ENCODE results near the gene HS3ST5.
A peak's percentile ranks its signal among the peaks of the same experiment; 100 is the strongest.

HS3ST5 gene

DNA sequence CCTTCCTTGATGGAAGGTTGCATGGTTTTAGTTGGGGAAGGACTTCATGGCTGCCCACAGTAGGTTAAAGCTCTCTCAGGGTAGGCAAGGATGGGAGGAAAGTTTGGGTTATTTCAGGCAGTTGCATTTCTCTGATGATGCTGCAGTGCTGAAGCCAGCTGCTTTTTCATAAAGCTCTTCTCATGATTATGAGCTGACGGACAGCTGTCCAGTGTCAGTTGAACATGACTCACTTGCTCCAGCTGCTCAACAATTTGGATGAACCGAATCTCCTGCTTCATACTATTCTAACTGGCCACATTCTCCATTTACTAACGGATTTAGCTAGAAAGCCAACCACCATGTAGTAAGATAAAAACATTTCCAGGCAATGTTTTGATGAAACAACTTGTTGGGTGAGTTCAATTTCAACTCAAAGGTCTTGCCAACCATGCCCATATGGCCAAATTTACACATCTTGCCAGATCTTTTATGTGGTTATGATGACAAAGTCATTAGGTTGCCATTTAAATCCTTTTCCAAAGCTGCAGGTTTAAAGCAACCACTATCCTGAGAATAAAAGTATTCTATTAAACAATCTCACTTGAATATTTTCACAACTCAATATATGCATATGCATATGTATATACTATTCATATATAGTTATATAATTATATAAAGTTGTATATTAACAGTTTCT, 125.9 kb downstream of the HS3ST5 start:
- no peak overlapping the region for H3K27ac ChIP-seq (ENCODE audit: low read depth, low read length)
- H3K4me3 ChIP-seq (ENCODE audit: low read depth in 1 of 5, low read length in 5 of 5) = no peak overlapping the region

DNA sequence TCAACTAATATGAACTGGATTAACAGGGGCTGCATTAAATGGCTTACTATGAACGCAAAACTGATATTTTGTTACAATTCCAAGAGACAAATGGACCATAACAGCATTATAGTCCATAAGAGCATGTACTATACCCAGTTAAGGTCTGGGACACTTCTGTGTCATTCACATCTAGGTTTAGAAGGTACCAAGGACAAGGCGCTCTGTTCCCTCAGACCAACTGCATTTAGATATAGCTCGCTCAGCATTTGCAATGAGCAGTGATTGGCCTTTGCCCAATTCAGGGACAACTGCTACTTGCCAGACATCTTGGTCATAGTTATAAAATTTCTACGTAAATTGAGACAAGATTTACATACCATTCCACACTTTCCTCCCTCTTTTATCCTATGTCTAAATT, 132.4 kb downstream of the HS3ST5 start:
- Histone ChIP-seq H3K27ac (ENCODE audit: low read depth, low read length) (no peak overlapping the region), H3K36me3 (ENCODE audit: control insufficient read depth in 5 of 5, insufficient read depth in 5 of 5, low read length in 5 of 5) (no peaks in the 10 kb centered on the region), H3K27me3 (ENCODE audit: control insufficient read depth in 5 of 5, insufficient read depth in 4 of 5, low read length in 5 of 5) (no peaks in the 10 kb centered on the region), H3K9me3 (ENCODE audit: control insufficient read depth in 5 of 5, low read length in 5 of 5) (peaks cover 0 to 4% (median 0%) of the 10 kb centered on the region in 5 donors), H3K9ac (ENCODE audit: low read length in 5 of 5) (no peak overlapping the region), H3K4me1 (ENCODE audit: control insufficient read depth in 5 of 5, insufficient read depth in 5 of 5, low read length in 5 of 5) (no peaks in the 10 kb centered on the region), H3K4me3 (ENCODE audit: low read depth in 1 of 5, low read length in 5 of 5) (no peak overlapping the region)

More for the DNA sequence above, 125.9 kb downstream of the HS3ST5 start:
- no peaks in the 10 kb centered on the region for H3K36me3 ChIP-seq (ENCODE audit: control insufficient read depth in 5 of 5, insufficient read depth in 5 of 5, low read length in 5 of 5)
- no peaks in the 10 kb centered on the region for H3K4me1 ChIP-seq (ENCODE audit: control insufficient read depth in 5 of 5, insufficient read depth in 5 of 5, low read length in 5 of 5)
- no peaks in the 10 kb centered on the region for H3K27me3 ChIP-seq (ENCODE audit: control insufficient read depth in 5 of 5, insufficient read depth in 4 of 5, low read length in 5 of 5)
- no peak overlapping the region for H3K9ac ChIP-seq (ENCODE audit: low read length in 5 of 5)
- H3K9me3 ChIP-seq (ENCODE audit: control insufficient read depth in 5 of 5, low read length in 5 of 5) = peaks cover 0 to 4% (median 0%) of the 10 kb centered on the region in 5 donors

DNA sequence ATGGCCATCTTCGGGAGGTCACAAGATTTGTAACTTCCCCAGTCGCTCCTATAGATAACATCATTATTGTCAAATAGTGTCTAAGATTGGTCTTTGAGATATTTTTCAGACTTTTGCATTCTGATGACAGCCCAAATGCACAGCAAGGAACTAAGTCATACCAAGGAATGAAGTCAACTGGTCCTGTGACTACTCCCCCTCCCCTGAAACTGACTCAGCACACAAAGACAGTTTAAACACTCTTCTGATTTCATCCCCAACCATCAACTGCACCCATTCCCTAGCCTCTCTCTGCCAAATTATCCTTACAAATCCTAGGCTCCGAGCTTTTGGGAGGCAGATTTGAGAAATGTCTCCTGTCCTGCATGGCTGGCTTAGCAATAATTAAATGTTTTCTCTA, 139.4 kb downstream of the HS3ST5 start:
- no peak overlapping the region for H3K27ac ChIP-seq (ENCODE audit: low read depth, low read length)
- H3K27me3 ChIP-seq (ENCODE audit: control insufficient read depth in 5 of 5, insufficient read depth in 4 of 5, low read length in 5 of 5) = no peaks in the 10 kb centered on the region
- H3K9me3 ChIP-seq (ENCODE audit: control insufficient read depth in 5 of 5, low read length in 5 of 5) = peaks cover 0 to 3% (median 0%) of the 10 kb centered on the region in 5 donors
- no peaks in the 10 kb centered on the region for H3K4me1 ChIP-seq (ENCODE audit: control insufficient read depth in 5 of 5, insufficient read depth in 5 of 5, low read length in 5 of 5)
- no peak overlapping the region for H3K9ac ChIP-seq (ENCODE audit: low read length in 5 of 5)
- no peak overlapping the region for H3K4me3 ChIP-seq (ENCODE audit: low read depth in 1 of 5, low read length in 5 of 5)
- no peaks in the 10 kb centered on the region for H3K36me3 ChIP-seq (ENCODE audit: control insufficient read depth in 5 of 5, insufficient read depth in 5 of 5, low read length in 5 of 5)

DNA sequence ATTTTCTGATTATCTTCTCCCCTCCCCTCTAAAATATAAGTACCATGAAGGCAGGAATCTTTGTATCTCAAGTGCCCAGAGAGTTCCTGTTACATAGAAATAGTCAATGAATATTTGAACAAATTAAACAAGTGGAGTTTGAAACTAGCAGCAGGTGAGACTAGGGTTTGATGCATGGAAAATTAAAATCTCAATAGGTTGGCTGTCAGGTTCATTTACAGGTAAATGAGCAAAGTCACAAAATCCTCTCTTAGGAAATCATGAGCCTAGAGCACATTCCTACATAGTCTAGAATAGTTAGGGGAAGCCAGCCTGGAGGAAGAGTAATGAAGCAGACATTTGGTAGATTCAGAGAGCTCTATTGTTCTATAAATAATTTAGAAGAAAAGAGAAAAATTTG, 140.4 kb downstream of the HS3ST5 start:
- H3K27me3 ChIP-seq (ENCODE audit: control insufficient read depth in 5 of 5, insufficient read depth in 4 of 5, low read length in 5 of 5) = no peaks in the 10 kb centered on the region
- peaks cover 0 to 3% (median 0%) of the 10 kb centered on the region in 5 donors for H3K9me3 ChIP-seq (ENCODE audit: control insufficient read depth in 5 of 5, low read length in 5 of 5)
- no peak overlapping the region for H3K4me3 ChIP-seq (ENCODE audit: low read depth in 1 of 5, low read length in 5 of 5)
- no peak overlapping the region for H3K9ac ChIP-seq (ENCODE audit: low read length in 5 of 5)
- H3K4me1 ChIP-seq (ENCODE audit: control insufficient read depth in 5 of 5, insufficient read depth in 5 of 5, low read length in 5 of 5) = no peaks in the 10 kb centered on the region
- H3K27ac ChIP-seq (ENCODE audit: low read depth, low read length) = no peak overlapping the region
- H3K36me3 ChIP-seq (ENCODE audit: control insufficient read depth in 5 of 5, insufficient read depth in 5 of 5, low read length in 5 of 5) = no peaks in the 10 kb centered on the region

GRCh38 chr6:114200891-114201290, 141.9 kb downstream of the HS3ST5 start:
- H3K4me1 ChIP-seq (ENCODE audit: control insufficient read depth in 5 of 5, insufficient read depth in 5 of 5, low read length in 5 of 5) = no peaks in the 10 kb centered on the region
- no peak overlapping the region for H3K9ac ChIP-seq (ENCODE audit: low read length in 5 of 5)
- no peak overlapping the region for H3K27ac ChIP-seq (ENCODE audit: low read depth, low read length)
- H3K4me3 ChIP-seq (ENCODE audit: low read depth in 1 of 5, low read length in 5 of 5) = no peak overlapping the region
- H3K27me3 ChIP-seq (ENCODE audit: control insufficient read depth in 5 of 5, insufficient read depth in 4 of 5, low read length in 5 of 5) = no peaks in the 10 kb centered on the region
- H3K9me3 ChIP-seq (ENCODE audit: control insufficient read depth in 5 of 5, low read length in 5 of 5) = peaks cover 0 to 3% (median 0%) of the 10 kb centered on the region in 5 donors
- no peaks in the 10 kb centered on the region for H3K36me3 ChIP-seq (ENCODE audit: control insufficient read depth in 5 of 5, insufficient read depth in 5 of 5, low read length in 5 of 5)

DNA sequence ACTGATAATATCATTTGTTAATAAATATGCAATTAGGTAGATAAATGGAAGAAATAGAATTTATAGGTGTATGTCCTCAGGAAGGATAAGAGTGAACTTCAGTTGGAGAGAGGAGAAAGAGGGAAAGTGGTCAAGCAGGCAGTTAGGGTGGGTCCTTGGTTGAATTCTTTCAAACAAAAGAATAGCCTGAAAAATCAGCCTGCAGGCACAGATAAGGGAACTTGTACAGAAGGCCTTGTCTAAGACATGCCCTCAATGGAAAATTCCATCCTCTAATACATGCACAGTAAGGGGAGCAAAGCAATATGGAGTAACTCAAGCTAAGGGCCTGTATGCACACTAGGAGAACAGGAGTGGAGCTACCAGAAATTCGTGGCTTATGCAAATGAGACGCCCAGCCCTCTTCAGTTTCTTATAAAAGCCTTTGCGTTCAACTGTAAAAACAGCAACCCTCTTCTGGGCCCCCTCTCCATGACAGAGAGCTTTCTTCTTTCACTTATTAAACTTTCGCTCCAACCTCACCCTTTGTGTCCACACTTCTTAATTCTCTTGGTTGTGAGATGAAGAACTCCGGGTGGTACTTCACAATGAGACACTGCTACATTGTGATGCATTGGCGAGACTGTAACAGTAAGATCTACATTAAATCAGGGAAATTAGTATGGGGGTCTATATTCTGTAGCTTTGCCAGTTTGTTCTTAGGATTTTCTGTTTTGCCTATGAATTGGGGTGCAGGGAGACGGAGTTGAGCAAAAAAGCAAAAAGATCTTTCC, 147.0 kb downstream of the HS3ST5 start:
- Histone ChIP-seq H3K27me3 (ENCODE audit: control insufficient read depth in 5 of 5, insufficient read depth in 4 of 5, low read length in 5 of 5) (no peaks in the 10 kb centered on the region), H3K9me3 (ENCODE audit: control insufficient read depth in 5 of 5, low read length in 5 of 5) (no peaks in the 10 kb centered on the region), H3K4me3 (ENCODE audit: low read depth in 1 of 5, low read length in 5 of 5) (no peak overlapping the region), H3K36me3 (ENCODE audit: control insufficient read depth in 5 of 5, insufficient read depth in 5 of 5, low read length in 5 of 5) (no peaks in the 10 kb centered on the region), H3K9ac (ENCODE audit: low read length in 5 of 5) (no peak overlapping the region), H3K27ac (ENCODE audit: low read depth, low read length) (no peak overlapping the region), H3K4me1 (ENCODE audit: control insufficient read depth in 5 of 5, insufficient read depth in 5 of 5, low read length in 5 of 5) (peaks cover 0 to 16% (median 11%) of the 10 kb centered on the region in 5 donors)

GRCh38 chr6:114195027-114195365, 147.8 kb downstream of the HS3ST5 start:
- H3K27me3 ChIP-seq (ENCODE audit: control insufficient read depth in 5 of 5, insufficient read depth in 4 of 5, low read length in 5 of 5) = no peaks in the 10 kb centered on the region
- H3K4me3 ChIP-seq (ENCODE audit: low read depth in 1 of 5, low read length in 5 of 5) = no peak overlapping the region
- H3K36me3 ChIP-seq (ENCODE audit: control insufficient read depth in 5 of 5, insufficient read depth in 5 of 5, low read length in 5 of 5) = no peaks in the 10 kb centered on the region
- H3K4me1 ChIP-seq (ENCODE audit: control insufficient read depth in 5 of 5, insufficient read depth in 5 of 5, low read length in 5 of 5) = peaks cover 0 to 16% (median 11%) of the 10 kb centered on the region in 5 donors
- no peak overlapping the region for H3K9ac ChIP-seq (ENCODE audit: low read length in 5 of 5)
- H3K9me3 ChIP-seq (ENCODE audit: control insufficient read depth in 5 of 5, low read length in 5 of 5) = no peaks in the 10 kb centered on the region
- no peak overlapping the region for H3K27ac ChIP-seq (ENCODE audit: low read depth, low read length)

GRCh38 chr6:114194362-114195026, 148.3 kb downstream of the HS3ST5 start:
- H3K4me1 ChIP-seq (ENCODE audit: control insufficient read depth in 5 of 5, insufficient read depth in 5 of 5, low read length in 5 of 5) = peaks cover 0 to 16% (median 11%) of the 10 kb centered on the region in 5 donors
- no peak overlapping the region for H3K27ac ChIP-seq (ENCODE audit: low read depth, low read length)
- no peak overlapping the region for H3K9ac ChIP-seq (ENCODE audit: low read length in 5 of 5)
- H3K27me3 ChIP-seq (ENCODE audit: control insufficient read depth in 5 of 5, insufficient read depth in 4 of 5, low read length in 5 of 5) = no peaks in the 10 kb centered on the region
- H3K4me3 ChIP-seq (ENCODE audit: low read depth in 1 of 5, low read length in 5 of 5) = peak overlapping the region in 1 of 5 donors; percentile 39
- no peaks in the 10 kb centered on the region for H3K36me3 ChIP-seq (ENCODE audit: control insufficient read depth in 5 of 5, insufficient read depth in 5 of 5, low read length in 5 of 5)
- H3K9me3 ChIP-seq (ENCODE audit: control insufficient read depth in 5 of 5, low read length in 5 of 5) = no peaks in the 10 kb centered on the region

DNA sequence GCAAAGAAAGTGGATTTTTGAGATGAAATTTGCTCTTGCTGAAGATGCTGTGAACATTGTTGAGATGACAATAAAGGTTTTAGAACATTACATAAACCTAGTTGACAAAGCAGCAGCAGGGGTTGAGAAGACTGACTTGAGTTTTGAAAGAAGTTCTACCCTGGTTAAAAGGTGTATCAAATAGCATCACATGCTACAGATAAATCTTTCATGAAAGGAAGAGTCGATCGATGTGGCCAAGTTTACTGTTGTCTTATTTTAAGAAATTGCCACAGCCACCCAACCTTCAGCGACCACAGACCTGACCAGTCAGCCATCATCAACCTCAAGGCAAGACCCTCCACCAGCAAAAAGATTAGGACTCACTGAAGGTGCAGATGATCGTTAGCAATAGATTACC, 155.3 kb downstream of the HS3ST5 start:
- no peak overlapping the region for H3K27ac ChIP-seq (ENCODE audit: low read depth, low read length)
- H3K27me3 ChIP-seq (ENCODE audit: control insufficient read depth in 5 of 5, insufficient read depth in 4 of 5, low read length in 5 of 5) = no peaks in the 10 kb centered on the region
- H3K36me3 ChIP-seq (ENCODE audit: control insufficient read depth in 5 of 5, insufficient read depth in 5 of 5, low read length in 5 of 5) = no peaks in the 10 kb centered on the region
- H3K4me3 ChIP-seq (ENCODE audit: low read depth in 1 of 5, low read length in 5 of 5) = no peak overlapping the region
- H3K9me3 ChIP-seq (ENCODE audit: control insufficient read depth in 5 of 5, low read length in 5 of 5) = no peaks in the 10 kb centered on the region
- no peaks in the 10 kb centered on the region for H3K4me1 ChIP-seq (ENCODE audit: control insufficient read depth in 5 of 5, insufficient read depth in 5 of 5, low read length in 5 of 5)
- no peak overlapping the region for H3K9ac ChIP-seq (ENCODE audit: low read length in 5 of 5)

- H3K4me1 ChIP-seq (ENCODE audit: control insufficient read depth in 5 of 5, insufficient read depth in 5 of 5, low read length in 5 of 5) = no peaks in the 10 kb centered on the region
- no peaks in the 10 kb centered on the region for H3K27me3 ChIP-seq (ENCODE audit: control insufficient read depth in 5 of 5, insufficient read depth in 4 of 5, low read length in 5 of 5)
- no peak overlapping the region for H3K9ac ChIP-seq (ENCODE audit: low read length in 5 of 5)
- no peak overlapping the region for H3K4me3 ChIP-seq (ENCODE audit: low read depth in 1 of 5, low read length in 5 of 5)
- no peak overlapping the region for H3K27ac ChIP-seq (ENCODE audit: low read depth, low read length)
- H3K36me3 ChIP-seq (ENCODE audit: control insufficient read depth in 5 of 5, insufficient read depth in 5 of 5, low read length in 5 of 5) = no peaks in the 10 kb centered on the region
- H3K9me3 ChIP-seq (ENCODE audit: control insufficient read depth in 5 of 5, low read length in 5 of 5) = no peaks in the 10 kb centered on the region
These were observed 161.2 kb downstream of the HS3ST5 start for GRCh38 chr6:114181664-114182063.
